Bronchial epithelial cell (primary cell): ENCODE data around the gene KRTAP3-2. TPM values are rescaled to one million over a fixed set of nuclear protein-coding genes. Genes with fewer than 3 reads are reported as not detected.

Experiments
- DNase-seq: peaks from one replicate; pipeline ENCODE4 v3.0.0-alpha.2; 2010; ENCODE audit warnings: low read depth
- FAIRE-seq: peaks from 2 replicates; lab custom pipeline; 2011; peaks lifted over from hg19 to GRCh38; lab: Jason Lieb, UNC
- H3K27me3 ChIP-seq: 2 replicates; pipeline ENCODE4 v1.5.1; 2011; ENCODE audit warnings: low read length; ENCODE audit not compliant: control insufficient read depth, insufficient read depth
- H3K36me3 ChIP-seq: 2 replicates; pipeline ENCODE4 v1.5.1; 2011; ENCODE audit warnings: low read length; ENCODE audit not compliant: control insufficient read depth, insufficient read depth
- H3K4me3 ChIP-seq: 2 replicates; pipeline ENCODE4 v1.5.1; 2011; ENCODE audit warnings: mild to moderate bottlenecking, low read depth, low read length, control low read depth
- CTCF ChIP-seq: IDR thresholded peaks from 2 replicates; pipeline ENCODE4 v1.5.1; 2011; ENCODE audit warnings: mild to moderate bottlenecking, moderate library complexity, low read length, control low read depth, inconsistent platforms; ENCODE audit not compliant: insufficient read depth, severe bottlenecking
- total RNA-seq: library from RNA; depleted of rRNA; stranded (reverse); fragments of >200 nt; gene quantifications from 2 replicates; pipeline ENCODE4 v1.2.1, GENCODE V29; 2014

The KRTAP3-2 gene
- total RNA-seq, 1 donor from 2014 or later, result not detected

- DNase-seq (no peak), FAIRE-seq (no peak)
- no peak overlapping the region for H3K4me3 ChIP-seq
- TF ChIP-seq CTCF, result no peak
- H3K36me3 ChIP-seq, result no peaks in the 10 kb centered on the region
- H3K27me3 ChIP-seq, result no peaks in the 10 kb centered on the region
These were observed 12.8 kb upstream of the KRTAP3-2 start for GRCh38 chr17:41012326-41013120.

- TF ChIP-seq CTCF, result no peak
These were observed 10.7 kb upstream of the KRTAP3-2 start for GRCh38 chr17:41010441-41010840.

GRCh38 chr17:41009936-41010335 is 10.2 kb upstream of the KRTAP3-2 start:
- Histone ChIP-seq H3K36me3 (no peaks in the 10 kb centered on the region), H3K27me3 (no peaks in the 10 kb centered on the region), H3K4me3 (no peak overlapping the region)
- FAIRE-seq (no peak), DNase-seq (no peak)
- no peak for TF ChIP-seq CTCF

More at GRCh38 chr17:41010441-41010840, 10.7 kb upstream of the KRTAP3-2 start:
- no peak overlapping the region for H3K4me3 ChIP-seq
- DNase-seq, result no peak
- no peak for FAIRE-seq
- H3K36me3 ChIP-seq, result no peaks in the 10 kb centered on the region
- H3K27me3 ChIP-seq, result no peaks in the 10 kb centered on the region

- Histone ChIP-seq H3K36me3 (no peaks in the 10 kb centered on the region), H3K27me3 (no peaks in the 10 kb centered on the region), H3K4me3 (no peak overlapping the region)
- no peak for TF ChIP-seq CTCF
- FAIRE-seq (no peak), DNase-seq (peak; percentile 45)
These were observed 9.6 kb upstream of the KRTAP3-2 start for GRCh38 chr17:41009301-41009760.

DNA sequence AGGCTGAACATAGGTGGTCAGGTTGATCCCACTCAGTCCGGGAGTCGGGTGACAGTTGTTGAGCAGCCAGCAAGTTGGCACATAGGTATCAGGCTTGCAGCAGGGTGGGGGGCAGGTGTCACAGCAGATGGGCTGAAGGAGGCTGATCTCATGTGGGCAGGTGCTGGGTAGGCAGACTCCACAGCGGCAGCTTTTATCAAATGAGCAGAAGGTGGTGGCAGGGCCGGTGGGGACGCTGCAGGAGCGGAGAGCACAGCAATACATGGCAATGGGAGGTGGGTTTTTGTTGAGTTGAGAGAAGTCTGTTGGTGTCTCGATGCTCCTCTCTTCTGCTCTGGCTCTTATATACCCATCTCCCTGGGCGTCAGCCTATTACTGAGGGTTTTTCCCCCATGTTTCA is 9.1 kb upstream of the KRTAP3-2 start, which contains the start of gene KRTAP3-1:
Gene KRTAP3-1, minus strand, starts transcription at position 318 of the 400 bp plus-strand sequence. Its CDS starts 54 bp downstream, at position 264.
- FAIRE-seq (no peak), DNase-seq (no peak)
- Histone ChIP-seq H3K4me3 (no peak within 1 kb of the TSS), H3K27me3 (no peaks in the 10 kb centered on the region), H3K36me3 (no peaks in the 10 kb centered on the region)
- no peak for TF ChIP-seq CTCF

GRCh38 chr17:41004397-41004796 is 4.7 kb upstream of the KRTAP3-2 start:
- Histone ChIP-seq H3K27me3 (no peaks in the 10 kb centered on the region), H3K36me3 (no peaks in the 10 kb centered on the region), H3K4me3 (no peak overlapping the region)
- DNase-seq (no peak), FAIRE-seq (no peak)
- TF ChIP-seq CTCF, result no peak
